ENCODE results near the gene HK1.

The HK1 gene

GRCh38 chr10:69317175-69317604 lies 38.9 kb downstream of the HK1 start:
- DNase-seq (ENCODE audit: low read depth), result no peak
- no peak overlapping the region for H3K4me3 ChIP-seq (ENCODE audit: low read depth, low read length)
- TF ChIP-seq, protein P1, sequence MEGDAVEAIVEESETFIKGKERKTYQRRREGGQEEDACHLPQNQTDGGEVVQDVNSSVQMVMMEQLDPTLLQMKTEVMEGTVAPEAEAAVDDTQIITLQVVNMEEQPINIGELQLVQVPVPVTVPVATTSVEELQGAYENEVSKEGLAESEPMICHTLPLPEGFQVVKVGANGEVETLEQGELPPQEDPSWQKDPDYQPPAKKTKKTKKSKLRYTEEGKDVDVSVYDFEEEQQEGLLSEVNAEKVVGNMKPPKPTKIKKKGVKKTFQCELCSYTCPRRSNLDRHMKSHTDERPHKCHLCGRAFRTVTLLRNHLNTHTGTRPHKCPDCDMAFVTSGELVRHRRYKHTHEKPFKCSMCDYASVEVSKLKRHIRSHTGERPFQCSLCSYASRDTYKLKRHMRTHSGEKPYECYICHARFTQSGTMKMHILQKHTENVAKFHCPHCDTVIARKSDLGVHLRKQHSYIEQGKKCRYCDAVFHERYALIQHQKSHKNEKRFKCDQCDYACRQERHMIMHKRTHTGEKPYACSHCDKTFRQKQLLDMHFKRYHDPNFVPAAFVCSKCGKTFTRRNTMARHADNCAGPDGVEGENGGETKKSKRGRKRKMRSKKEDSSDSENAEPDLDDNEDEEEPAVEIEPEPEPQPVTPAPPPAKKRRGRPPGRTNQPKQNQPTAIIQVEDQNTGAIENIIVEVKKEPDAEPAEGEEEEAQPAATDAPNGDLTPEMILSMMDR (conservative IDR thresholded peaks at IDR 0.05; ENCODE audit: low read depth, low read length), result no peak

DNA sequence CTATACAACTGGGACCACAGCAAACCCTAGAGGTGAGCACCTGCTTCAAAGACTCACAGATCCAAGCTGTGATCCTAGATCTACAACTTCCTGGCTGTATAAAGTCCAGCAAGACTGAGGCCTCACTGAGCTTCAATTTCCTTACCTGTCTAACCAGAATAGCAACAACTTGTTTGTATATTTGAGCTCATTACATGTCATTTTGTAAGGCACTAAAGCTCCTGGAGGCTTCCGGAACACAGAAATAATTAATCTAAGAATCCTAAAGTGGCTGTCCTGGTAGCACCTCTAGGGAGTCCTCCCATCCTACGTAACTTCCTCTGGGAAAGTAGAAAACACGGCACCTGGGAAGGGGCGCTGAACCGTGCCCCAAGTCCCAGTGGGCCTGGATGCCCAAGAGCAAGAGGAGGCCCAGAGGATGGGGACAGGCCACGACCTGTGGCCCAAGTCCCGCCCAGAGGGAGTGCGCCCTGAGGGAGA lies 39.4 kb downstream of the HK1 start:
- TF ChIP-seq, protein P1 (conservative IDR thresholded peaks at IDR 0.05; ENCODE audit: low read depth, low read length), result no peak
- peak overlapping the region; percentile 88 for H3K4me3 ChIP-seq (ENCODE audit: low read depth, low read length)
- DNase-seq (ENCODE audit: low read depth), result no peak

GRCh38 chr10:69318106-69318866 lies 40.0 kb downstream of the HK1 start:
- H3K4me3 ChIP-seq (ENCODE audit: low read depth, low read length), result peak overlapping the region; percentile 88
- peak; percentile 68 for DNase-seq (ENCODE audit: low read depth)
- TF ChIP-seq, protein P1 (conservative IDR thresholded peaks at IDR 0.05; ENCODE audit: low read depth, low read length), result no peak

DNA sequence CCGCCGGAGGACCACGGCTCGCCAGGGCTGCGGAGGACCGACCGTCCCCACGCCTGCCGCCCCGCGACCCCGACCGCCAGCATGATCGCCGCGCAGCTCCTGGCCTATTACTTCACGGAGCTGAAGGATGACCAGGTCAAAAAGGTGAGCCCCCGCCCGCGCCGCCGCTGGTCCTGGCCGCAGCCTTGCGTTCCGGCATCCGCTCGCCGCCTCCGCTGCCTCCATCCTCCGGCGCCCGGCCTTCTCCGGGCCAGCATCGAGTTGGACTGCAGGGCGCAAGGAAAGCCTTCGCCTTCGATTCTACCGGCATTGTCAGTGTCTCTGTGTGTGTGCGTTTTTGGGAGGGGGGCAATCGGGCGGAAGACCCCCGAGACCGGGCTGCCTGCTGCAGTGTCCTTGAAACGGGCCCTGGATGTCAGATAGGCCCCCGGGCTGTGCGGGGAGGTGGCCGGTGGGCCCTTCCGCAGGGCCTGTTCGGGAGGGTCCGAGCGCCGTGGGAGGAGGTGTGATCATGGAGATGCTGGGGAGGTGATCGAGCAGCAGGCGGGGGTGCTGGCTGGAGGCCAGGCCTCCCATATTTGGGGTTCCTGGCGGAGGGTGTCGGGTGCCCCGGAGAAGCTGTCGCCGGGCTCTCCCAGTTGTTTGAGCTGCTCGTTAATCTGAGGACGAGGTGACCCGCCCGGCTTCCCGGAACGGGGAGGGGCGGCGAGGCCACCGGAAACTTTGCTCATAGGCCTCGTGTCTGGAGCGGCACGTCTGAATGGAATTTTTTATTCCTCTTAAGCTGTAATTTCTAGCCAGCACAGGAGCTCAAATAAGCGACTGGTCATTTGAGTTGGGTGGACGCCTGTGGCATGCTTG lies 40.8 kb downstream of the HK1 start:
- TF ChIP-seq, protein P1 (conservative IDR thresholded peaks at IDR 0.05; ENCODE audit: low read depth, low read length), result no peak
- H3K4me3 ChIP-seq (ENCODE audit: low read depth, low read length), result peak overlapping the region; percentile 88
- DNase-seq (ENCODE audit: low read depth), result peak; percentile 61

GRCh38 chr10:69319841-69320316 lies 41.6 kb downstream of the HK1 start:
- peak overlapping the region; percentile 88 for H3K4me3 ChIP-seq (ENCODE audit: low read depth, low read length)
- no peak for DNase-seq (ENCODE audit: low read depth)
- TF ChIP-seq, protein P1 (conservative IDR thresholded peaks at IDR 0.05; ENCODE audit: low read depth, low read length), result no peak

DNA sequence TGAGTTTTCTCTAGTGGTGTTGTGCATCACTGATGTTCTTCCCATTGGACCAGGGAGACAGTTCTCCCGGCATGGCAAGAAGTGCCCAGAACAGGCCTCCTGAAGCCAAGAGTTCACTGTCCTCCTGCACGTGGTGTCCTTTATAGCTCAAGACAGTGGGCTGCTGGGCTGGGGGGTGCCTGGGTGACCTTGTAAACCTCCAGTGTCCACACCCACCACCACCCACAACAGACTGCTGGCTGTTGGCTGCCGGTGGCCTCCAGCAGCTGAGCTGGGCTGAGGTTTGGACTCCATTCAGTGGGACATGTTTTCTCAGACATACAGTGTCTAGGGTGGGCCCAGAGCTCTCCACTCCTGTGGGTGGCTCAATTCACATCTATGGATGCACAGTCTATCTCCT lies 42.2 kb downstream of the HK1 start:
- no peak for DNase-seq (ENCODE audit: low read depth)
- TF ChIP-seq, protein P1 (conservative IDR thresholded peaks at IDR 0.05; ENCODE audit: low read depth, low read length), result no peak
- no peak overlapping the region for H3K4me3 ChIP-seq (ENCODE audit: low read depth, low read length)

Measured in choroid plexus epithelial cell (primary cell).